NCI-H1694 treated with DMSO at 0.1 percent for 48 hours (cell line): Measurements from ENCODE around the gene SBSN.
A peak's percentile ranks its signal among the peaks of the same experiment; 100 is the strongest.

Experiments
- DNase-seq: peaks from one replicate; lab custom pipeline; 2025; lab: John Stamatoyannopoulos, UW

Gene SBSN

DNA sequence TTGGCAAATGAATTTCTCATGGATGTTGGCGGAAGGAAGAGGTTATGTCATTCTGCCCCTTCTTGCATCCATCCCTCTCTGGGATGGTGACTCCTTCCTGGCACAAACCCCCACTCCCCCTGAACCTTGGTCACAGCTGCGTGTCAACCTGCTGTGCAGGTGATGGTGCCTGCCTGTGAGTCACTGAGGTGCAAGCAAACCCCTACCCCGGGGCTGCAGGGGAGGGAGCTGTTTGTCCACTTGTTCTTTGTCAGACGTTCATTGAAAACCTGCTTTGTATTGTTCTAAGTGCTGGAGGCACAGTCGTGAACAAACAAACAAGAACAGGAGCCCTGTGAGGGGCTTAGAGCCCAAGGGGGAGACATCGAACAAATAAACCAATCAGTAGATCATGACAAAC lies 3.2 kb upstream of the SBSN start:
- DNase-seq: no peak

DNA sequence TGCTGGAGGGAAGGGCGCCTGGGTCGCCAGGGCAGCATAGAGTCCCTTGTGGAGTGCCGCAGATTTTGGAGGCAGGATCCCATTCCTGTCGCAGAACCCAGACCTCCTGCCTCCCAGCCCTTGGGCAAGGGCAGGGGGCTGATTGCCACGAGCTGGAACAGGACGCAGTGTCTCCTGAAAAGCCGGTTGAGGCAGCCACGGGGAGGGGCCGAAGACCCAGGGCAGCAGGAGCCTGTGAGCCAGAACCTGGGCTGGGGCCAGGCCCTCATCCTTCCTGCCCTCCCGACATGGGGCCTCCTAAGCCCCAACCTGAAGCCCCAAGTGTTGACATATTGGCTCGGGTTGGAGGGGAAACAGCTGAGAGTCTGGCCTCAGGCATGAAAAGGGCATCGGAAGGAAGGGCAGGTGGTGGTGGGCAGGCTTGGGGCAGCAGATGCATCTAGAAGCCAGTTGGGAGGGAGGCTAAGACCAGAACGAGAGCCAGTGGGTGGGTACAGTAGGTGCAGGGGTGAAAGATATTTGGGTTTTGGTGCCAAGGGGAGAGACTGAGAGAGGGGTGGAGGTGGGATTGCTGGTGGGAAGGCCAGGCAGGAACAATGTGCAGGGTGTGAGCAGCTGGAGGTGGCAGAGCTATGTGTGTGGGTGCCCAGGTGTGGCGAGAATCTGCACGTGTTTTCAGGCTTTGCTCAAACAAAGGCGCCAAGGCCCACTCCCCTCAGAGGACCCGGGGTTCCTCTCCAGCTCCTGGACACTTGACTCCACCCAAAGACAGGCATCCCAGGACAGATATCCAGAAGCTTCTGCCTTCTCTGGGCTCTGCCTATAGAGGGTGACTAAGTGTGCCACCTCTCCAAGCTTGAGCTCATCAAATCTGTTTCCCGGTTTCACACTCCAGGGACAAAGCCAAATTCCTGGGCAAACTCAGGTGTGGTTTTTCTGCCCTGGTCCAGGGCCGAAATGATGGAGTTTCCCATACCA lies 1.4 kb upstream of the SBSN start:
- DNase-seq: no peak

DNA sequence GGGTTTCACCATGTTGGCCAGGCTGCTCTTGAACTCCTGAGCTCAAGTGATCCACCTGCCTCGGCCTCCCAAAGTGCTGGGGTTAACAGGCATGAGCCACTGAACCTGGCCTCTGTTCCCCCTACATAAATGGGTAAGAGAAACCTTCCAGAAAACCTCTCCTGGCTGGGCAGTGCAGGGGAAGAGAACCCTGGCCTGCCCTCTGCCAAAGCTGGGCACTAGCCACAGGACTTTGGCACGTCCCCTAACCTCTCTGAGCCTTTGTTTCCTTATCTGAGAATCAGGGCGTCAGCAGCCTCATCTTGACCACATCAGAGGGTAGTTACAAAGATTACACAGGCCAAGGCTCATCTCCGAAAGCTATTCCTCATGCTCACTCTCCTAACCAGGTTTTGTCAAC lies 2.2 kb downstream of the SBSN start:
- DNase-seq: no peak

DNA sequence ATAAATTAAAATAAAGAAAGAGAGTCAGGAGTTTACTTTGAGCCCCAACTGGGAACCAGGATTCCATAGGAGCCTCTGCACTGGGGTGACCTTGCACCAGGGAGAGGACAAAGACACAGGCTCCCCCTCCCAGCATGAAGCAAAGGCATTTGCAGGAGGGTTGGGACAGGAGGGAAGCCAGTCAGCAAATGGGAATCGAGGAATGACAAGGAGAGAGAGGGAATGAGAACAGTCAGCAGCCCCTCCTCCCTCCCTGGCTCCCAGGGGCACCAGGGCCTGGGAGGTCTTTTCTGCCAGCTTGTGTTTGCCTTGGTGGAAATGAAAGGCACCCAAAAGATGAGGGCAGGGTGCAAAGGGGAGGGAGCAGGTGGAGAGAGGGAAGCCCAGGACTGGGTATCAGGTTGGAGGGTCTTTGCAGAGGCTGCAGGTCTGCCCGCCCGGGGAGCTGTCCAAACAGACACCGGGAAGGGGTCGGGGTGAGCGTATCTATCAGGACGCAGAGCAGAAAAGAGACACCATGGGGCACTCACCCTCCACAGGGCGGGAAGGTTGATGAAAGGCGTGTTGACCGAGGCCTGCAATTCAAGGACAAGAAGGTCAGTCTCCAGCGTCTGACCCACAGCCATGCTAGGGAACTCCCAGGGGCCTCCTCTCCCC lies 3.8 kb downstream of the SBSN start:
- DNase-seq: no peak

DNA sequence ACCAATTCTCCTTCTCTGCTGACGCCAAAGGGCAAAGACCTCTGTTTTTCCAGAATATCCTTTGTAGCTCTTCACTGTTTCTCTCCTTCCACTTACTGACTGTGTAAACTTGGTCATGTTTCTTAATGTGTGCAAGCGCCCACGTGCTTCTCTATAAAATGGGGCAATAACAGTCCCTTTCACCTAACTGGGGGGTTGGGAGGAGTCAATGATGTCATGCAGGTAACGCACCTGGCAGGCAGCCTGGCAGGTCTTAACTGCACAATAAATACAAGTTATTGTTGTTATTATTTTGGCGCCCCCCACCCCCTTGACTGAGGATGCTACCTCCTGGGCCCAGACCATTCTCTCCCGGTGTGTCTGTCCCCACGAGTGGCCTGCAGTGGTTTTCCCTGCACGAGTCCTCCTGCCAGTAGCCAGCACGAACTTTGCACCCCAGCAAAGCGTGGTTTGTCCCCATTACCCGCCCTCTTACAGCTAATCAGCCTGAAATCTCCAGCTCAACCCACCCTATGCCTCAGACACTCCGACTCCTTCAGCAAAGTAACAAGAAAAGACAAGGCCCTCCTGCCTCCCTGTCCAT lies 5.3 kb downstream of the SBSN start:
- DNase-seq: no peak

DNA sequence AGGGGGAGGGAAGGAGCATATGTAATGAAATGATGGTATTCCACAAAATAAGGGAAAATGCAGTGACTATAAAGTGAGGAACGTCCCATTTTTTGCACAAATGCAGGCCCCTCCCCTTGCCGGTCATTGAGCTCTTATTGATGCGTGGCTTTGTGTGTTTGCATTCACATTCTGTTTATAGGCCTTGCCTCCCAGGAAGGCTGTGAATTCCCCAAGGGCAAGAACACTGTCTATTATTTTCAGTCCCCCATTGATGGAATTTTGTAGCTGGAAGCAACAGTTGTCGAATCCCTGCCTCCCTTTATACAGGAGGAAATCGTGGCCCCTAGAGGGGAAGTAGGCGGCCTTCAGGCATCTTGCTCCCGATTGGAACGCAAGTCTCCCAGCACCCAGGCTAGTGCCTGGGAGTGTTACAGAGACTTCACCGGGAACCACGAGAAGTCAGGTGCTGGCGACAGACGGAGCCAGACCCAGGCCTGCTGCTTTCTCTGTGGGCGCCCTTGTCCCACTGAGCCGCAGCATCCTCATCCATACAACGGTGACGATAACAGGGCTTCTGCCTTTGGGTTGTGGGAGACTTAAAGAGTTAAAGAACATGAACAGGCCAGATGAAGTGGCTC lies 6.9 kb downstream of the SBSN start:
- no peak for DNase-seq

DNA sequence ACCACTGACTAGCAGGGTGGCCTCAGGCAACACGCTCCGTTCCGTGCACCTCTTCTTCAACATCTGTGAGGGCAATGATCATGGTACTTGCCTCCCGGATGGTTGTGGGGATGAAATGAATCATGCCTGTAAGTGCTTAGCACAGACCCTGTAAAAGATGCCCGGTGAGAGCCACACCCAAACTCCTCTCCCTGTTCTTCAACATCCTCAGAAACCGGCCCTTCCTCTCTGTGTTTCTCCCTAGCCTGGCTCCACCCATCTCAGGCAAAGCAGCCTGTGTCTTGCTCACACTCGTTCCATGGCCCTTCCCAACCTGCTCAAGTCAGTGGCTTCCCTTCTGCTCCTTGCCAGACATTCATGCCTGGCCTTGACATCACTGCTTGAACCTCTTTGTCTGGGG lies 8.8 kb downstream of the SBSN start:
- DNase-seq: no peak

DNA sequence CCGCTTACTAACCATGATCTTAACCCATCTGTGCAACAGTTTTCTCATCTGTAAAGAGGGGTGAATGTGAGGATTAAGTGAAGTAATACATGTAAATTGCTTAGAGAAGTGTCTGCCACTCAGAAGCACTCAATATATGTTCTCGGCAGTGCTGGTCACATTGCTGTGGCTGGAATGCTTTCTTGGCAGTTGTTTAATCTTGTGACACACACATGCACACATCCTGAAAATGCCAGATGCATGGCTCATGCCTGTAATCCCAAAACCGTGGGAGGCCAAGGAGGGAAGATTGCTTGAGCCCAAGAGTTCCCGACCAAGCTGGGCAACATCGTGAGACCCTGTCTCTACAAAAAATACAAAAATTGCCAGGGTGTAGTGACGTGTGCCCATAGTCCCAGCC lies 9.8 kb downstream of the SBSN start:
- no peak for DNase-seq

DNA sequence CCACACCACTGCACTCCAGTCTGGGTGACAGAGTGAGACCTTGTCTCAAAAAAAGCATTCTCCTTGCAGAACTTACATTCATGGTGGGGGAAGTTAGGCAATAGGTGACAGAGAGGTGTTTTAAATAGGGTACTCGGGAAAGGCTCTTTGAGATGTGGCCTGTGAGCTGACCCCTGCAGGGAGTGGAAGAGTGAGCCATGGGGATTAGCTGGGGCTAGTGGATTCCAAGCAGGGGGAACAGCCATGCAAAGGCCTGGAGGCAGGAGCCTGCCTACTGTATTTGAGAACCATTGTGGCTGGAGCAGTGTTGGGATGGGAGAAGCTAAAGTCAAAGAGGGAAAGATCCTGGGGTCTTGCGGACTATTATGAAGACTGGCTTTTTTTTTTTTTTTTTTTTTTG lies 10.8 kb downstream of the SBSN start:
- DNase-seq: no peak

DNA sequence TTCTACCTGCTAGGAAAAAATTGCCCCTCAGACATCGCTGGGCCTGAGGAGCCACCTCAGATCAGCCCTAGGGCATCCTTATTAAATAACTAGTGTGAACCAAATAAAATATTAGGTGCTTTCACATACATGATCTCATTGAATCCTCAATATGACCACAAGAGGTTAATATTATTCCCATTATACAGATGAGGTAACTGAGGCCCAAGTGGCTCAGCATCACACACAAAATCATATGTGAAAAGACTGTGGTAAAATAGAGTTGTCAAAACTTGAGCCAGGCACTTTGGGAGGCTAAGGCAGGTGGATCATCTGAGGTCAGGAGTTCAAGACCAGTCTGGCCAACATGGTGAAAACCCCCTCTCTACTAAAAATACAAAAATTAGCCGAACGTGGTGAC lies 11.8 kb downstream of the SBSN start:
- DNase-seq: no peak

DNA sequence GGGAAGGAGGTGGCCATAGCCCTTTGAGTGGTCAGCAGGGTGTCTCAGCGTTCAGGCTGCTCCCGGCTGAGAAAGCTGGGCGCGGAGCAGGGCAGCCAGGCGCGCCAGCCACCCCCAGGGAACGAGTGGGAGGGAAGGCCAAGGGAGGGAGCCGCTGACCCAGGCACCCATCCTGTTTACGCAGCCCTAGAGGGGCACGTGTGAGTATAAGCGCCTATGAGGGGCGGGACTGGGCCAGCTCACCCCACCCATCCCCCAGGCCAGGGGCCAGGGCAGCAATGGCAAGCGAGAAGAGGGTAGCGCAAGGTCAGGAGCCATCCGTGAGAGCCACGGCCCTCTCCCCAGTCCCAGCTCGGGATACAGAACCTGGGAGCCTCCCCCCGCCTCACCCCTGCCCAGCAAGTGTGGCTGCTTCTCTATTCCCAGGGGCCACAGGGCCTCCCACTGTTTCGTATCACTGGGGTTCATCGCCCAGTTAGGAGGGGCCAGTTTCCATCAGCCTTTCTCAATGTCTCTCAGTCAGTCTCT lies 13.8 kb downstream of the SBSN start:
- DNase-seq: no peak

DNA sequence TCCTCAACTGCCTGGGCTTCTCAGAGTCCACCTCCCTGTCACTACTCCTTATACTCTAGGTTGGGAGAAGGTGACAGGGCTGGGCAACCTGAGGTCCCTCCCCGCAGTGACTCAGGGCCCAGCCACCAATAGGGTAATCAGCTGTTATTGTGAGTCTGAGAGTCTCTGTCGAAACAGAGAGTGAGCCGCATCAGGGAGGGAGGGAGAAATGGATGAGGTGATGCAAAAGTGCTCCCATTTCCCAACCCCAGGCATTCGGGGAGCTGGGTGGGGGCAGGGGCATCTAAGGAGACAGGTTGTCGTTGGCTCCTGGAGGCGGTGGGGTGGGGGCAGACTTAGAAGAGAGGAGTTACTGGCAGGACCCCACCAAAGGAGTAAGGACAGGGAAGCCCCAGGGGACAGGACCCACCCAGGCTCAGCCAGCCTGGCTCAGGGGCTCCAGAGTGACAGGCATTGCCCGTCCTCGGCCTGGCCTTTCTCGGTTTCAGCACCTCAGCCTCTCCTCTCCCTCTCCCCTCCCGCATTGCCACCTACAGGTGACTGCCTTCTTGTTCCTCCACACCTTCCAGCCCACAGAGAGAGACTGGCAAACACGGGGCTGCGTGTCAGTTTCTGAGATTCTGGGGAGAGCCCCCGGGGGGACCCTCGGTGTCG lies 14.4 kb downstream of the SBSN start, which contains the start of gene DMKN:
Gene DMKN (minus strand): TSS at position 22 of the 654 bp plus-strand sequence. CDS start 174 bp downstream, outside the sequence.
- DNase-seq: no peak

DNA sequence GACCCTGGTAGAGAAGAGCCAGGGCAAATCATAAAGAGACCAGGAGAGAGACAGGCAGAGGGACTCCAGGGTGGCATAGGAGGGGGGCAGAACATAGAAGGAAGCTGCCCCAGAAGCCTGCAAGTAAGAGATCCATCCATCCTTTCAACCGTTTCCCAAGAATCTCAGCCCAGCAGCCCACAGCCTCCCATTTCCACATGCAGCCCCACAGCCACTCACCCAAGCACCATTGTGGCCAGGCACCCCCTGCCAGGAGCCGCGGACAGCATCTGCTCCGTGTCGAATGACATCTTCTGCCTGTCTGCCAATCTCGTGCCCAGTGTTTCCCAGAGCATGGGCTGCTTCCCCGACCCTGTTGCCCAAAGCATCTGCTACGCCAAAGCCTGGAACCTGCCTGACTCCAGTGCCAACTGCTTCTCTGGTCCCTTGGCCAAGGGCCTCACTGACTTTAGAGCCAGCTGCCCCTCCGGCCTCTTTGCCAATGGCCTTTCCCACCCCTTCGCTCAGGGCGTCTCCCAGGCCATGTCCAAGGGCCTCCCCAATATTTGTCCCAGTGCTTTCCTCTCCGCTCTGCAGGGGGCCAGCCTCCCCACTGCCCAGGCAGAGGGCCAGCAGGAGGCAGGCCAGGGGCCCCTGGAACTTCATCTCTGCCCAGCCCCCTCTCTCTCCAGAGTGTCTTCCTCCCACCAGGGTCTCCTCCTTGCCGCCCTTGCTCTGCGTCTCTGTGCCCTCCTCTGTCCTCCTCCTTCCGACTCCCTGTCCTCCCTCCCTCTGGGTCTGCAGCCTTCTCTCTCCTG lies 15.1 kb downstream of the SBSN start:
- no peak for DNase-seq

DNA sequence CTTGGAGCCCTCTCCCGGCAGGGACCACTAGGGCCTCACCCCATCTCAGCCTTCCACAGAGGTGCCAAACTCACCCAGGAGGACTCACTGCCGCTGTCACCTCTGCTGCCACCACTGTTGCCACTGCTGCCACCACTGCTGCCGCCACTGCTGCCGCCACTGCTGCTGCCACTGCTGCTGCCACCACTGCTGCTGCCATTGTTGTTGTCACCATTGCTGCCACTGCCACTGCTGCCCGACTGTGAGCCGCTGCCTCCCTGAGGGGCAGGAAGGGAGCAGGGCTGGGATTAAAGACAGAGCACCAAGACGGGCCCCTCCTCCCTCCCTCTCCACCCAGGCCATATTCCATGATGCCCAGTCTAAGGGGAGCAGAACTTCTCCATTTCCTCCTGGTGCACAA lies 16.8 kb downstream of the SBSN start:
- no peak for DNase-seq

DNA sequence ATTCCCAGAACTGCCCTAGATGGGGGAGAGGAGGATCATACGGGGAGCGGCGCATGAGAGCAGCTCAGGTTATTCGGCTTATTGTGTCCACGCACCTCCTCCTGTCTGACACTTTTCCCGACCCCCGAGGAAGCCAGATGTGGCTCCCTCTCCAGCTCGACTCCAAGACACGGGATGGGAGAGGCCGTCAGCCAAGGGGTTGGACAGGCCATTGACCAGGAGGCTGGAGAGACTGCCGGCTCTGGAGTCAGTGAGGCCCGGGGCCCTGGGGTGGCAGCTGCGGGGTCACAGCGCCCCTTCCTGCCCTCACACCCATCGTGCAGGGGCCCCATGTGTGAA lies 17.5 kb downstream of the SBSN start:
- no peak for DNase-seq

DNA sequence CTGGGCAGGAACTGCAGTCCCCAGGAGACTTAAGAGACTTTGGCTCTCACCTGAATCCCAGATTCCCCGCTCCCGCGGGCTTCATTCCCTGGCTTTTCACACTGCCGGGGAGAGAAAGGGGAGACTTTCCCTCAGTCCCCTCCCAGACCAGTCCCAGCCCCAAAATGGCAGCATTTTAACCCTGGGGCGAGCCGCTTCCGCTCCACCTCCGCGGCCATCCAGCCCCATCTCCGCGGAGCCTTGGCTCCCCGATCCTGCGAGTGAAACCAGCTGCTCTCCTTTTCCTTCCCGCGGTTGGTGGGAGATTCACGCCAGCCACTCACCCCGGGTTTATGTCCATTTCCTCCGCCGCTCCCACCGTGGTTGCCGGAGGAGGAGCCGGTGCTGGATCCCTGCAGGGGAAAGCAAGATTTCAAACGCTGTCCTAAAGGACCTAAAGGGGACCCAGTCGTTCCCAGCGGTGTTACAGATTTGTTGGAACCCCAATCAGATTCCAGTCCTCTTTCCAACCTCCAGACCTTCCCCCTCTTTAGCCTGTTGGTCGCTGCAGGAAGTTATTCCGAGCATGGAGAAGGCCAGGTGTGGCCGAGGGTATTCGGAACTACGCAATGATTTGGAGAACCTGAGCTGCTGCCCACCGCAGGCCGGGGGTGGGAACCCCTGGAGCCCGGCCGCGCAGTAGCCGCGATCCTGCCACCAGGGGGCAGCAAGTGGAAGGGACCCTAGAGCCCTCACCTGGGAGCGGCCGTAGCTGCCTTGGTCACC lies 18.1 kb downstream of the SBSN start:
- DNase-seq: peak; percentile 23

DNA sequence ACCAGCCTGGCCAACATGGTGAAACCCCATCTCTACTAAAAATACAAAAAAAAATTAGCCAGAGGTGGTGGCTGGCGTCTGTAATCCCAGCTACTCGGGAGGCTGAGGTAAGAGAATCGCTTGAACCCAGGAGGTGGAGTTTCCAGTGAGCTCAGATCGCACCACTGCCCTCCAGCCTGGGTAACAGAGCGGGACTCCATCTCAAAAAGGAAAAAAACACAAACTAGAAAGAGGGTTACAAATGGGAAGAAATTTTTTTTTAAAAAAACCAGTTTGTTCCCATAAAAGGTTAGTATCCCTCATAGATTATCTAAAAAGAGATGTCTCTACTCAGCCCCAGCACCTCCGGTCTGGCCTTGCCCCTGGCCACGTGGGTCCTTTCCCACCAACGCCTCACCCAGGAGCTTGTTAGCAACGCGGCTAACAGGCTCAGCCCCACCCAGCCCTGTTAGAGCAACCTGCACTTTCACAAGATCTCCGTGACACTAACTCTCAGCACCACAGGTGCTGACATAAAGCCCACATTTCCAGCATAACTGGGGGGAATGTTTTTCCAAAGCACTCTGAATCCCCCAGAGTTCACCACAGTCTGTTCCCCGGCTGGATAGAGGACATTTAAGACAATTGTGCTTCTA lies 19.0 kb downstream of the SBSN start:
- no peak for DNase-seq

DNA sequence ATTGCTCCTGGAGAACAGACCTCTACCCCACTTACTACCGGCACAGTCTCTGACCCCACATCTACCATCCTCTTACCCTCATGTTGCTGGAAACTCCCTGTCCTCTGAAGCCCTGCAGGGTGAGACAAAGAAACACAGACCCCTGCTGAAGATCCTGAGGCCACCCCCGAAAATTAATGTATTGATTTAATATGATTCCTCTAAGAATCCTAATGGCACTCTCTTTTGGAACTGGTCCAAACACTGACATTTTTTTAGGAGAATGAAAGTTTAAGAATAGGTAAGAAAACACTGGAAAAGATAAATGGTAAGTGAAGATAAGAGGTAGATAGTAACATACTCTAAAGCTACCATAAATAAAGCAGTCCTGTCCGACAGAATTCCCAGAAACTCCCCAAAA lies 20.0 kb downstream of the SBSN start:
- DNase-seq: no peak

DNA sequence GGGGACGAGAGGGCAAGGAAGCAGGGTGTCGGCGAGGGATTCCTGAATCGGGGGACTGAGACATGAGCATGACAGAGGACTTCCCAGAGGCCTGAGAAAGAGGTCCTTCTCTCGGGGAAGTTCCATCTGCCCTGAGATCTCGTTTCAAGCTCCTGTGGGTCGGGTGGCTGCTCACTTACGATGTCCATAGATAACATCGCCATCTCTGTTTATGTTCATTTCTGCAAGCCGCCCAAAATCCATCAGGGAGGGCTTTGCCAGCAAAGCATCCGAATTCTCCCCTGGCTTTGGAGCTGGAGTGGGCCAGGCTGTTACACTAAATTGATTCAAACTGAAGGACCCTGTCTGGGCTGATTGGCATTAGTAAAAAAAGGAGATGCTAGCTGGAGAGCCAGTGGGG lies 20.6 kb downstream of the SBSN start:
- no peak for DNase-seq

DNA sequence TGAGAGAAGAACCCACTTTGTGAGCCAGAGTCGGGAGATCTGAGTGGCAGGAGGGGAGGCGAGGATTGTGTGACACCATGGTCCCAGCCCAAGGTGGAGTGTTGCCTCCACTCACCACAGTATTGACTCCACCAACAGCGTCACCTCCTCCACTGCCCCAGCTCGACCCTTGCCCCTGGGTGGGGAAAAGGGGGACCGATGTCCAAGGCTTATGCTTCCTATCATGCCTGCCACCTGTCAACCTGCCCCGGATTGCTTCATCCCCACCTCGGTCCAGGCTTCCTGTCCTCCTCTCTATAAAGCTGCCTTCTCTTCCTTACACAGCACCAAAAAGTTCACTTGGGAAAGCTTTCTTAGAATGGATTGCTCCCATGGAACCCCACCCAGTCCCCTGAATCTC lies 22.1 kb downstream of the SBSN start:
- no peak for DNase-seq
